A375 (cell line): ENCODE measurements around the gene BEAN1. TPM values are rescaled to one million over a fixed set of nuclear protein-coding genes. Genes with fewer than 3 reads are reported as not detected.

Source experiments
- total RNA-seq: library from RNA; depleted of rRNA; stranded (reverse); fragments of >200 nt; shearing (Covaris generic); gene quantifications from 2 replicates; pipeline ENCODE4 v1.2.3, GENCODE V29; 2014; rRNA removed

Gene BEAN1
- not detected in 2 replicates for total RNA-seq

GRCh38 chr16:66427036-66427860 lies at the start of gene BEAN1:
BEAN1 (plus strand) TSS chr16:66427295; CDS start chr16:66437677, 10,382 bp downstream.

Other genes starting within 250 kb of the BEAN1 start
- 0.05 and 0.45 TPM in 2 replicates for gene CDH5, start 60.6 kb upstream of the BEAN1 start, total RNA-seq
- gene TK2, start 122.8 kb downstream of the BEAN1 start, total RNA-seq: 18.2 and 23.7 TPM in 2 replicates
- gene CKLF, start 125.3 kb downstream of the BEAN1 start, total RNA-seq: 97.6 and 120 TPM in 2 replicates
- gene CMTM1, start 139.1 kb downstream of the BEAN1 start, total RNA-seq: 1.1 and 1.4 TPM in 2 replicates
- not detected in 2 replicates for gene CMTM2, start 152.2 kb downstream of the BEAN1 start, total RNA-seq
- gene CMTM3, start 177.4 kb downstream of the BEAN1 start, total RNA-seq: 17.1 and 19.3 TPM in 2 replicates